GM23338 (cell line): ENCODE measurements around the gene LRP1-AS. TPM values are rescaled to one million over a fixed set of nuclear protein-coding genes. Genes with fewer than 3 reads are reported as not detected.

ENCODE experiments used
- ATAC-seq: fragments of 200-7000 bp; cut with Tn5 transposase; 3 replicates; pipeline ENCODE4 v1.9.1; 2020
- DNase-seq: peaks from one replicate; pipeline ENCODE4 v3.0.0-alpha.2; 2015; ENCODE audit warnings: low spot score
- H2AFZ ChIP-seq: fragments of 200-600 bp; sonication (generic); 2 replicates; pipeline ENCODE4 v1.8.0; 2016; ENCODE audit warnings: antibody characterized with exemption, mild to moderate bottlenecking, moderate library complexity
- H3F3A ChIP-seq: fragments of 200-600 bp; sonication (generic); replicated peaks from 2 replicates; pipeline ENCODE4 v1.8.0; 2017; ENCODE audit warnings: antibody characterized with exemption, mixed run types, low read depth
- H3K27ac ChIP-seq: fragments of 200-600 bp; sonication (generic); 2 replicates; pipeline ENCODE4 v1.6.1; 2016; ENCODE audit warnings: low read depth
- H3K27me3 ChIP-seq: fragments of 200-600 bp; sonication (generic); 2 replicates; pipeline ENCODE4 v1.8.0; 2016; ENCODE audit warnings: mild to moderate bottlenecking, mixed run types, moderate library complexity; ENCODE audit not compliant: insufficient read depth
- H3K36me3 ChIP-seq: fragments of 200-600 bp; sonication (generic); 2 replicates; pipeline ENCODE4 v1.8.0; 2016; ENCODE audit warnings: mild to moderate bottlenecking; ENCODE audit not compliant: insufficient read depth
- H3K4me1 ChIP-seq: fragments of 200-600 bp; sonication (generic); 2 replicates; pipeline ENCODE4 v1.8.0; 2016; ENCODE audit warnings: mild to moderate bottlenecking, moderate library complexity; ENCODE audit not compliant: insufficient read depth
- H3K4me2 ChIP-seq: fragments of 200-600 bp; sonication (generic); 2 replicates; pipeline ENCODE4 v1.7.1; 2017; ENCODE audit warnings: mixed run types
- H3K4me3 ChIP-seq: fragments of 200-600 bp; sonication (generic); 2 replicates; pipeline ENCODE4 v1.6.1; 2016; ENCODE audit warnings: mixed run types
- H3K79me2 ChIP-seq: fragments of 200-600 bp; sonication (generic); replicated peaks from 2 replicates; pipeline ENCODE4 v1.8.0; 2017; ENCODE audit warnings: mild to moderate bottlenecking; ENCODE audit not compliant: insufficient read depth
- H3K9me2 ChIP-seq: fragments of 200-600 bp; sonication (generic); 2 replicates; pipeline ENCODE4 v1.8.0; 2017; ENCODE audit not compliant: insufficient read depth
- H4K20me1 ChIP-seq: fragments of 200-600 bp; sonication (generic); replicated peaks from 2 replicates; pipeline ENCODE4 v1.8.0; 2017; ENCODE audit warnings: mild to moderate bottlenecking; ENCODE audit not compliant: insufficient read depth
- H3K27ac Mint-ChIP-seq: 2 replicates; pipeline ENCODE4 v1.8.0; 2020; ENCODE audit warnings: inconsistent platforms, mild to moderate bottlenecking, moderate library complexity, mixed read lengths
- H3K27me3 Mint-ChIP-seq: 3 replicates; pipeline ENCODE4 v1.8.0; 2022; ENCODE audit warnings: low read depth, mild to moderate bottlenecking, moderate library complexity, mixed read lengths, inconsistent platforms; ENCODE audit not compliant: insufficient read depth, poor library complexity
- H3K36me3 Mint-ChIP-seq: 3 replicates; pipeline ENCODE4 v1.8.0; 2021; ENCODE audit warnings: low read depth, mild to moderate bottlenecking, inconsistent platforms, moderate library complexity, mixed read lengths
- H3K4me1 Mint-ChIP-seq: 3 replicates; pipeline ENCODE4 v1.8.0; 2020; ENCODE audit warnings: mild to moderate bottlenecking, inconsistent platforms, mixed read lengths
- H3K4me3 Mint-ChIP-seq: 3 replicates; pipeline ENCODE4 v1.8.0; 2021; ENCODE audit warnings: moderate library complexity, mild to moderate bottlenecking, inconsistent platforms, mixed read lengths
- H3K9me3 Mint-ChIP-seq: 3 replicates; pipeline ENCODE4 v1.8.0; 2020; ENCODE audit warnings: moderate library complexity, mild to moderate bottlenecking, inconsistent platforms, mixed read lengths
- EZH2 ChIP-seq: fragments of 200-600 bp; sonication (generic); IDR thresholded peaks from one replicate; pipeline ENCODE4 v1.8.0; 2017; ENCODE audit warnings: antibody characterized with exemption, mild to moderate bottlenecking, low read depth; ENCODE audit not compliant: unreplicated experiment
- JUNB ChIP-seq: IDR thresholded peaks from one replicate; pipeline ENCODE4 v1.6.1; 2016; ENCODE audit warnings: antibody characterized with exemption; ENCODE audit not compliant: unreplicated experiment
- NANOG ChIP-seq: IDR thresholded peaks from 2 replicates; pipeline ENCODE4 v1.6.1; 2016; ENCODE audit warnings: antibody characterized with exemption, borderline replicate concordance
- POLR2AphosphoS5 ChIP-seq: IDR thresholded peaks from 2 replicates; pipeline ENCODE4 v1.6.1; 2016; ENCODE audit warnings: antibody characterized with exemption, low read depth
- ZNF331 ChIP-seq: fragments of 250-450 bp; sonication (Bioruptor Pico); IDR thresholded peaks from 2 replicates; pipeline ENCODE4 v1.5.0; 2020; ENCODE audit warnings: low read depth, mild to moderate bottlenecking, moderate library complexity
- polyA plus RNA-seq: library from polyadenylated mRNA; unstranded; fragments of >200 nt; fragmentation: Nextera tagmentation; extraction: Ambion mirVana; gene quantifications from 2 replicates; pipeline ENCODE4 v1.2.1, GENCODE V29; 2016
- total RNA-seq: library from RNA; depleted of rRNA; stranded (reverse); fragments of >200 nt; shearing (Covaris generic); gene quantifications from 2 replicates; pipeline ENCODE4 v1.2.3, GENCODE V29; 2014
- TF ChIP-seq, protein P1 (sequence below), 2 experiments: fragments of 200-600 bp in 1 of 2; sonication (generic) in 1 of 2; conservative IDR thresholded peaks; 2 replicates each; pipeline versions ENCODE4 v1.5.1 to v1.6.1; 2016 to 2017; ENCODE audit warnings: antibody characterized with exemption in 2 of 2, low read depth in 2 of 2, mild to moderate bottlenecking in 2 of 2, moderate library complexity in 1 of 2
- TF ChIP-seq, protein P2 (sequence below): IDR thresholded peaks from 2 replicates; pipeline ENCODE4 v1.6.1; 2016; ENCODE audit warnings: antibody characterized with exemption

LRP1-AS gene
- total and polyA plus RNA-seq, 2 experiments from 2014 or later = 0.86 TPM; not detected in 1

GRCh38 chr12:57154076-57154475, 6.7 kb upstream of the LRP1-AS start:
- no peak overlapping the region for H2AFZ ChIP-seq
- peaks cover 6% of the 10 kb centered on the region for H3K36me3 ChIP-seq
- peaks cover 86% of the 10 kb centered on the region for H3K36me3 Mint-ChIP-seq

DNA sequence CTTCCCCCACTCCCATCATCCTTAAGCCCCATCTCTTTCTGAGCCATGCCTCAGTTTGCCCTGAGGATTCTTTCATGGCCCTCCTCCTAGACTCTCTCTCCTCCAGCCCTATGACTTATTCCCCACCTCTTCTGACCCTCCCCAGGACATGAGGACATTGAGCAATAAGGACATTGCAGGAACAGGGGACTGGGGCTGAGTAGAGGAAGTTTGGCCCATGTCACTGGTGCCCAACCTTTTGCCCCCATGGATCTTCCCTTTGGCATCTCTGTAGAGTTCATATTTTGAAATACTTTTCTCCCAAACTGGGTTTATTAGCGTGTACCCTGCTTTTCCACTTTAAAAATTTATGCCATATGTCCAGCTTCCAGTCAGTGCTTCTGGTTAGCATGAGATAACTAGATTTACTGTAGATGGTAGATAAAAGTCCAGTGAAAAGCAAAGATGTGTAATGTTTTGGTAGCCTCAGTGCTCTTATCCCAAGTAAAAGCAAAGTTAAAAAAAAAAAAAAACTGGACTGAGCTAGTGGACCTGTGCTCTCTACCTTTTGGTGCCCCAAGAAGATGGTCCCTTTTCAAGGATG, 6.1 kb upstream of the LRP1-AS start:
- ATAC-seq = no peak
- Mint-ChIP-seq H3K36me3 (peaks cover 85% of the 10 kb centered on the region), H3K4me1 (peaks cover 30% of the 10 kb centered on the region), H3K9me3 (no peaks in the 10 kb centered on the region), H3K27ac (no peak overlapping the region; the same call in 1 of the 2 replicates), H3K27me3 (peaks cover 25% of the 10 kb centered on the region), H3K4me3 (no peak overlapping the region)
- H3K27me3 ChIP-seq = no peaks in the 10 kb centered on the region
- H3F3A ChIP-seq = 0 out of 2 replicates have a peak, but pooled peaks cover 8% of the 10 kb centered on the region
- no peaks in the 10 kb centered on the region for H3K9me2 ChIP-seq
- no peak overlapping the region for H3K4me2 ChIP-seq
- H3K79me2 ChIP-seq = no peaks in the 10 kb centered on the region
- no peak overlapping the region for H3K4me3 ChIP-seq
- DNase-seq = no peak
- H3K4me1 ChIP-seq = no peaks in the 10 kb centered on the region
- peaks cover 6% of the 10 kb centered on the region for H3K36me3 ChIP-seq
- H4K20me1 ChIP-seq = peaks cover 19% of the 10 kb centered on the region
- TF ChIP-seq EZH2 = no peak
- TF ChIP-seq, protein P1, sequence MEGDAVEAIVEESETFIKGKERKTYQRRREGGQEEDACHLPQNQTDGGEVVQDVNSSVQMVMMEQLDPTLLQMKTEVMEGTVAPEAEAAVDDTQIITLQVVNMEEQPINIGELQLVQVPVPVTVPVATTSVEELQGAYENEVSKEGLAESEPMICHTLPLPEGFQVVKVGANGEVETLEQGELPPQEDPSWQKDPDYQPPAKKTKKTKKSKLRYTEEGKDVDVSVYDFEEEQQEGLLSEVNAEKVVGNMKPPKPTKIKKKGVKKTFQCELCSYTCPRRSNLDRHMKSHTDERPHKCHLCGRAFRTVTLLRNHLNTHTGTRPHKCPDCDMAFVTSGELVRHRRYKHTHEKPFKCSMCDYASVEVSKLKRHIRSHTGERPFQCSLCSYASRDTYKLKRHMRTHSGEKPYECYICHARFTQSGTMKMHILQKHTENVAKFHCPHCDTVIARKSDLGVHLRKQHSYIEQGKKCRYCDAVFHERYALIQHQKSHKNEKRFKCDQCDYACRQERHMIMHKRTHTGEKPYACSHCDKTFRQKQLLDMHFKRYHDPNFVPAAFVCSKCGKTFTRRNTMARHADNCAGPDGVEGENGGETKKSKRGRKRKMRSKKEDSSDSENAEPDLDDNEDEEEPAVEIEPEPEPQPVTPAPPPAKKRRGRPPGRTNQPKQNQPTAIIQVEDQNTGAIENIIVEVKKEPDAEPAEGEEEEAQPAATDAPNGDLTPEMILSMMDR (conservative IDR thresholded peaks at IDR 0.05; ENCODE audit: low read depth in 2 of 2) = no peak
- no peak overlapping the region for H3K27ac ChIP-seq
- H2AFZ ChIP-seq = no peak overlapping the region

More at GRCh38 chr12:57154076-57154475, 6.7 kb upstream of the LRP1-AS start:
- H3K27ac Mint-ChIP-seq = no peak overlapping the region
- ATAC-seq = no peak
- Histone ChIP-seq H3K4me1 (no peaks in the 10 kb centered on the region), H3K79me2 (no peaks in the 10 kb centered on the region), H3K27me3 (no peaks in the 10 kb centered on the region), H4K20me1 (peaks cover 25% of the 10 kb centered on the region), H3K4me2 (no peak overlapping the region), H3K4me3 (no peak overlapping the region), H3K27ac (no peak overlapping the region), H3K9me2 (no peaks in the 10 kb centered on the region), H3F3A (0 out of 2 replicates have a peak, but pooled peaks cover 8% of the 10 kb centered on the region)
- DNase-seq = no peak
- H3K9me3 Mint-ChIP-seq = no peaks in the 10 kb centered on the region; the same call in 2 of the 3 replicates
- no peak overlapping the region for H3K4me3 Mint-ChIP-seq
- TF ChIP-seq NANOG = no peak
- TF ChIP-seq JUNB = no peak
- TF ChIP-seq ZNF331 (CRISPR knock-in tag) = no peak
- TF ChIP-seq, protein P2, sequence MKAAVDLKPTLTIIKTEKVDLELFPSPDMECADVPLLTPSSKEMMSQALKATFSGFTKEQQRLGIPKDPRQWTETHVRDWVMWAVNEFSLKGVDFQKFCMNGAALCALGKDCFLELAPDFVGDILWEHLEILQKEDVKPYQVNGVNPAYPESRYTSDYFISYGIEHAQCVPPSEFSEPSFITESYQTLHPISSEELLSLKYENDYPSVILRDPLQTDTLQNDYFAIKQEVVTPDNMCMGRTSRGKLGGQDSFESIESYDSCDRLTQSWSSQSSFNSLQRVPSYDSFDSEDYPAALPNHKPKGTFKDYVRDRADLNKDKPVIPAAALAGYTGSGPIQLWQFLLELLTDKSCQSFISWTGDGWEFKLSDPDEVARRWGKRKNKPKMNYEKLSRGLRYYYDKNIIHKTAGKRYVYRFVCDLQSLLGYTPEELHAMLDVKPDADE = no peak
- no peak for TF ChIP-seq POLR2AphosphoS5
- peaks cover 25% of the 10 kb centered on the region for H3K27me3 Mint-ChIP-seq
- peaks cover 29% of the 10 kb centered on the region for H3K4me1 Mint-ChIP-seq
